HG02588 (cell line): ENCODE data around the gene PTH1R.

ENCODE experiments used
- ATAC-seq: cut with Tn5 transposase; IDR thresholded peaks from one replicate; pipeline ENCODE4 v1.9.1; 2021; ENCODE audit warnings: mild to moderate bottlenecking, moderate library complexity; ENCODE audit not compliant: unreplicated experiment

The PTH1R gene

GRCh38 chr3:46849686-46850467 is 27.6 kb upstream of the PTH1R start:
- ATAC-seq = no peak

GRCh38 chr3:46850468-46850779 is 27.1 kb upstream of the PTH1R start:
- no peak for ATAC-seq

GRCh38 chr3:46851364-46852333 is 25.9 kb upstream of the PTH1R start:
- no peak for ATAC-seq

- no peak for ATAC-seq
Observed at GRCh38 chr3:46852334-46852720, 25.2 kb upstream of the PTH1R start.

DNA sequence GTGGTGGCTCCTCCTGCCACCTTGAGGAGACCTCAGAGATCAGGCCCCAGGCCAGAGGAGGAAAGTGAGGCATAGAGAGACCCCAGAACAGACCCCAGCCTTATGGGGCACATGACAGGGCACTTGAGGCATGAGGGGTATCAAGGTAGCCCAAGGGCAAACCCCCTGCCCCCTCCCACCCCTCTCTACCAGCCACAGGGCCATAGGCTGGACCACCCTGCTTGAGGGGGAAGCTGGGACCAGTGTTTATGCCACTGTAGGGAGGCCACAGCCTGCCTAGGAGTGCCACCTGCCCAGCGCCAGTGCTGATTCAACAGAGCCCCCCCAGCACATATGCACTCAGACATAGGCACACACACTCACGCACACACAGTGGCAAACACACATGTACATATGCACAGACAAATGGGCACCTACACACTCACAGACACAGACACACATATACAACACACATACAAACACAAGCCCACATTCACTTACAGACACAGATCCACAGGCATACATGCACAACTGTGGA is 24.6 kb upstream of the PTH1R start:
- ATAC-seq = no peak

DNA sequence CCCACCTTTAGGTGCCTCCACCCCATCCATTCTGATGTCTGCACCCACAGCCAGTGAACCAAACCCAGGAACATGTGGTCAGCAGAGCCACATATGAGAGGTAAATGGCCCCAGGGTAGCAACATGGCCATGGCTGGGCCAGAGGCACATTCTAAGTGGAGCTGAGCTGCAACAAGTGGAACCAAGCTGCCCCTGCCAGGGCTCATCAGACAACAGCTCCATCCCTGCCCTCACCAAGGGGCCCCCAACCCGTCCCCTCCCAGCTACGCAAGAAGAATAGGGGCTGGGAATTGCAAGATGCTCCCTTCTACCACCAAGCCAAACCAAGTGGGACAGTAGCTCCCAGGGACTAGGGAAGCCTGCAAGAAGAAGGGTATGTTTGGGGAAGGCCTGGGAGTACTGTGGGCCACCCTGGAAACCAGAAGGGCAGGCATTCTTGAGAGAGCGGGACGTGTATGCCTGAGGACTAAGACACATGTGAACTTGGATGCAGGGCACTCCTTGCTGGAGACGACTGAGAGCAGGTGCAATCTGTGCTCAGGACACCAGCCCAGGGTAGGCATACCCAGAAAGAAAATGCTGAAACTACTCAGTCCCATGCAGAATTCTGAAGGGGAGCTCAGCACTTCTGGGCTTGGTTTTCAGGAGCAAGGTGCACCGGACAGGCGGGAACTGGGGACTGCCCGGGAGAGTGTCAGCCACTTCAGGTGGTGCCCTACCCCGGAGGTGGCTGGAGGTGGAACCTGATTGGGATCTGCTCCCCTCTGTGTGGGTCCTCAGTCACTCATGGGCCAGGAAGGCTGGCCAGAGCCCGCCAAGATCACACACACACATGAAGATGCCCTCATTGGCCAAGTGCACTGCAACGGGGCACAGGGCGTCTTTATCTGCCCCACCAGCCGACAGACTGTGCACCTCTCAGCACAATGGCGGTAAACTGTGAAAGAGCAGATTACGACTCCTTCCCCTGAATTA is 23.8 kb upstream of the PTH1R start:
- ATAC-seq = no peak

GRCh38 chr3:46854555-46854991 is 22.9 kb upstream of the PTH1R start:
- no peak for ATAC-seq

- ATAC-seq = no peak
Observed at GRCh38 chr3:46856576-46857471, 20.7 kb upstream of the PTH1R start.

GRCh38 chr3:46857485-46858341 is 19.8 kb upstream of the PTH1R start:
- ATAC-seq = no peak

GRCh38 chr3:46858456-46858855 is 19.1 kb upstream of the PTH1R start:
- no peak for ATAC-seq

GRCh38 chr3:46859001-46859710 is 18.4 kb upstream of the PTH1R start:
- ATAC-seq = no peak

DNA sequence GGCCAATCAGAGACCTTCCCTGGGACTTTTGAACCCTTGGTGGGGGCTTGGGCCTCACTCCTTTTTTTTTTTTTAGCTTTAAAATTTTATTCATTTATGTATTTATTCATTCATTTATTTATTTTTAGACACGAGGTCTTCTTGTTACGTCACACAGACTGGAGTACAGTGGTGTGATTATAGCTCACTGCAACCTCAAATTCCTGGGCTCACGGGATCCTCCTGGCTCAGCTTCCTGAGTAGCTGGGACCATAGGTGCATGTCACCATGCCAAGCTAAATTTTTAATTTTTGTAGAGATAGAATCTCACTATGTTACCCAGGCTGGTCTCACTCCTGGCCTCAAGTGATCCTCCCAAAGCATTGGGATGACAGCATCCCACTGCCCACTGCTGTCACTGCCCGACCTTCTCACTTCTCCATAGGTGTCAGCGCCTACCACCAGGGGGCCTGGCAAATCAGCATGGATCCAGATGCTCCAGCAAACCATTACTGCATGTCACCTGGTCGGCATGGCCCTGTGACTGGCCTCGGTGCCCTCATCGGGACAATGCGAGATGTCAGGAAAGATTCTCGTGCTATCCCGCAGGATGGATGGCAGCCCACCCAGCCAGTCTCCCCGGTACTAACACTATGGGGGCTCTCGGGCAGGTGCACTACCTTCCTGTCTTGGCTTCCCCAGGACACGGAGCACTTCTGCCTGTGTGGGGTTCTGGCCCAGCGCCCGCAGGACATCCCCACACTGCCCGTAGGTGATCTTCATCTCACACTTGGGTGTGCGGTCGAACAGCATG is 17.3 kb upstream of the PTH1R start:
- no peak for ATAC-seq

- ATAC-seq = no peak
Observed at GRCh38 chr3:46860810-46861604, 16.5 kb upstream of the PTH1R start.

DNA sequence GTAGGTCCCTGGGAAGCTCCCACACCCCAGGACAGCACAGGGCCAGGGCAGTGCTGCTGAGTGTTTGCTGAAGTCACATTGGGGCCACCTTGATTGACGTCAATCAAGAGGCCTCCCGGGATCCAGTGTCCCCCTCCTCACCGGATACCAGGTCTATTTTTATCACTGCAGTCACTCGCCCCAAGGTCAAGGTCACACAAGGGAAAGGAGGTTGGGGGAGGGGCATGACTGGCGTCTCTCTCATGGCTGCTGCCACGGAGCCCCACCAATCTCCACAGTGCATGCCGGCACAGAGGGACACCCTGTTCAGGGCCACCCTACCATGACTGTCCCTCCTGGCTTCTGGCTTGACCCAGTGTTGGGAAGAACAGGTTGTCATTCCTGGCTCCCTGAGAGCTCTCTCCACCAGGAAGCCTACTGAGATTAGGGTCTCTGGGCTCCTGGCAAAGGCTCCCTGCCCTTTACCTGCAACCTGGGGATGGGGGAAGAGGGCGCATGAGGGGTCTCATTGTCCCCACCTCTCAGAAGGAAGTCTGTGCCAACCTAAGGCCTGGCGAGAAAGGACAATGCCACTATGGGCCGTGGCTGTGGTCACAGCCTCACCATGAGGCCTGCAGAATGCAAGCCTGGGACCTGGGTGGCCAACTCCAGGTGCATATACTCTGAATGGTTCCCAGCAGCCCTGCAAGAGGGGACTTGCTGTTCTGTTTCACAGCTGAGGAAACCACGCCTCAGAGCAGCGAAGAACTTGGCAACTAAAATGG is 15.7 kb upstream of the PTH1R start:
- ATAC-seq = no peak

DNA sequence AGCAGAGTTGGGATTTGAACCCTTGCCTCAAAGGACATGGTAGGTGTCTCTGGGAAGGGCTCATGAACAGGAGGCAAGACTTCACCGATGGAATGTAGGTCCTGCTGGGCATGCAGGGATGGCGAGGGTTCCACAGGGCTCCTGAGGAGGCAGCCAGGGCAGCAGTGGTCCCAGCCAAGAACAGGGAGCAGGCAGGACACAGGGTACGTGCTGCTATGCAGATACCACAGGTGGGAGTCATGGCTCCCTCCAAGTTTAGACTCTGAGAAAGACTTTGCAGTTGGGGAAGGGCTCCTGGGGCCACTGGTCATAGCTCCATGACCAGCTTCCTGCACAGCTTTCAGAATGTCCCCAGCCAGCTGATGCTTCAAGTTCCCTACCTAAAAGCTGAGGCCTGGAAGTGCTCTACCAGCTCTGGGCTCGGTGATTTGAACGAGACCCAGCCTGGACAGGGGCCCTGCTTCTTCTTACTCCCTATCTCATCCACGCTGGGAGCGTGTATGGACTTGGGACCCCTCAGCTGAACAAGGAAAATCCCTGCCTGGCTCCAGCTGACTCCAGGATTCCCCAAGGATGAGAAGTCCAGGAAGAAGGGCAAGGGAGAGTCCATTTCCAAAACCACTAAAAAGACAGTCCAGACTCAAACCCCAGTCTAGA is 15.0 kb upstream of the PTH1R start:
- no peak for ATAC-seq
